Urothelium cell line (cell line): ENCODE measurements around the gene NME8.

Experiments used
- DNase-seq: peaks from one replicate; pipeline ENCODE4 v3.0.0; 2011; ENCODE audit warnings: low spot score, mixed read lengths
- FAIRE-seq: peaks from 2 replicates; lab custom pipeline; 2011; peaks lifted over from hg19 to GRCh38; lab: Jason Lieb, UNC

NME8 gene

GRCh38 chr7:37899712-37900247 is 51.4 kb downstream of the NME8 start:
- DNase-seq = no peak
- no peak for FAIRE-seq

GRCh38 chr7:37901236-37901827 is 52.9 kb downstream of the NME8 start:
- FAIRE-seq = peak; percentile 44
- DNase-seq = peak; percentile 53

GRCh38 chr7:37901890-37902524 is 53.6 kb downstream of the NME8 start:
- DNase-seq (peak; percentile 58), FAIRE-seq (peak; percentile 50)

GRCh38 chr7:37908221-37908788 is 59.9 kb downstream of the NME8 start:
- DNase-seq (no peak), FAIRE-seq (no peak)

DNA sequence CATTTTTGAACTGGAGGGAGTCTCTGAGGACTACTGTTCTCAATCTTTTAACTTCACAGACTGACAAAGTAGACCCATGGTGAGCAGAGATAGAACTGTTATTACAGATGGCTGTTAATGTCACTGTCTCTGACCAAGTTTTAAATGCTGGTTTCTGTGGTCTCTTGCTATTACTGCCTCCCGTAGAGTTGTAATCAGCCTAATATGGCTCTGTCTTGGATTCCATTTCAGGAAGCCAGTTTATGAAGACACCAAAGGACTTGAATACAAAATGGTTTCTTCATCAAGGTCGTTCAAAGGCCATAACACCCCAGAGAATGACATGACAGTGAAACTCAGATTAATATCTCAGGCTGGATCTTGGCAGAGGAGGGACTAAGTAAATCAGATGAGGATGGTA is 64.4 kb downstream of the NME8 start:
- no peak for DNase-seq
- no peak for FAIRE-seq

DNA sequence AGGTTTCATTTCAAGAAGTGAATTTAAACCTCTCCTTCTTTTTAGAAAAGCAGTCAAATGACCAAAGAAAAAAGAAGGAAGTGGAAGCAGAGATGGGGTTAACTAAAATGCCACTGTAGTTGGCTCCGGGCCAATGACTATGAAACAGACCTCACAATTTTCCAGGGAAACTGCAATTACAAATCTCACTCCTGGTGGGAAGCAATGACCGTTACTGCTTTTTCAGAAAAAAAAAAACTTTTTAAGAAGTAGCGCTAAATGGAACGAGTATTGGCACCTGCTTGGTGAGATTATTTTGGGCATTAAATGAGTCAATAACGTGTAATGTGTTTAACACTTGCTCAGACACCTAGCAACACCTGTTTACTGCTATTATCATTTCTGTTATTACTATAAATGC is 67.0 kb downstream of the NME8 start:
- no peak for FAIRE-seq
- DNase-seq = no peak

GRCh38 chr7:37916017-37916672 is 67.7 kb downstream of the NME8 start:
- FAIRE-seq (peak; percentile 95), DNase-seq (peak; percentile 36)

GRCh38 chr7:37916673-37917660 is 68.6 kb downstream of the NME8 start, which contains the start of gene SFRP4:
TSS of gene SFRP4 (minus strand) at chr7:37916817. CDS start at chr7:37916537, 280 bp downstream.
- peak; percentile 74 for DNase-seq

DNA sequence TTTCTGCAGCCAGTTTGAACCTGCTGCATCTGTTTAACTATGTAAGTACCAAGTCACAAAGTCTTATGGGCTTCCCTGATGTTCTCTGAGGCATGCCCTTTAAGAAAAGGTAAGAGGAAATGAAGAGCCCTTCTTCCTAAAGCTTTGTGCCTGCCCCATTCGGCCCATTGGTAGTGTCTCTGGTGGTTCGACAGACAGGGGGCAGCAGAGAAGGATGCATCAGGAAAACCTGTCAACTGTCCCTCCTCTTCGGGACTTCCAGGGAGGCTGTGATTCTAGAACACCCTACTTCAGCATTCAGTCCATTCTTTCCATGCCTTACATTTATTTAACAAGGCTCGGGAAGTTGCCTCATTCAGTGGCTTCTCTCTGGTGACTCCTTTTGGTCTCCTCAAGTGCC is 70.1 kb downstream of the NME8 start:
- no peak for DNase-seq
- no peak for FAIRE-seq

More at GRCh38 chr7:37916673-37917660, 68.6 kb downstream of the NME8 start, which contains the start of gene SFRP4:
- FAIRE-seq = peak; percentile 56

GRCh38 chr7:37920305-37920848 is 72.0 kb downstream of the NME8 start, which contains the start of gene EPDR1:
TSS of gene EPDR1 (plus strand) at chr7:37920640. CDS start at chr7:37920940, 300 bp downstream.
- FAIRE-seq (peak; percentile 95), DNase-seq (peak; percentile 81)

DNA sequence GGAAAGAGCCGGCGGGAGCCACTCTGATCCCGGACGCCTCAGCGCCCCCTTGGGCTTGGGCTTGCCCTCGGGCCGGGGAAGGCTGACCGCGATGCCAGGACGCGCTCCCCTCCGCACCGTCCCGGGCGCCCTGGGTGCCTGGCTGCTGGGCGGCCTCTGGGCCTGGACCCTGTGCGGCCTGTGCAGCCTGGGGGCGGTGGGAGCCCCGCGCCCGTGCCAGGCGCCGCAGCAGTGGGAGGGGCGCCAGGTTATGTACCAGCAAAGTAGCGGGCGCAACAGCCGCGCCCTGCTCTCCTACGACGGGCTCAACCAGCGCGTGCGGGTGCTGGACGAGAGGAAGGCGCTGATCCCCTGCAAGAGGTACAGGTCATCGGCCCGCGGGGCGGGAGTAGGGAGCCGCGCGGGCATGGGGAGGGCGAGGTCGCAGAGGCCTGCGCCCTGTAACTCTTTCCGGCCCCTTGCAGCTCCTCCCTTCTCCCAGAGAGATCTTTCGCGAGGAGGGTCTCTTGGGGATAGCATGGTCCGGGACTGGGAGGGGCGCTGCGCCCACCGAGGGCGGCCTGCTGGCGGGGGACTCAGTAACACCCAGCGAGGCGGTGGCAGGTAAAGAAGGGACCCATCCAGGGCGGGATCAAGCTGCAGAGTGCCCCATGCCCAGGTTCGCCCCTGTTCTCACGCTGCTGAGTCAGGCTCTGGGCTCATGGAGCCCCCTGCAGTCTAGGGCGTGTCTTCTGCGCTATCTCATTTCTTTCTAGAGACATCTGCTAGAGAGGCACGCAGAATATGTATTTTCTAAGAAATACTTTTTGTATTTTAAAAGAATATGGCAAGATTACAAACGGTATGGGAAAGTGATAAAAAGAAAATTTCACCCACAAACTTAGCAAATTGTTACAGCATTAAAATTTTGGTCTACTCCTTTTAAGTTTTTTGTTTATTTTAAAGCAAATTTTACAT is 72.7 kb downstream of the NME8 start:
- DNase-seq (peak; percentile 69), FAIRE-seq (peak; percentile 23)

- no peak for DNase-seq
- no peak for FAIRE-seq
Observed at GRCh38 chr7:37921876-37922275, 73.5 kb downstream of the NME8 start.

- FAIRE-seq = peak; percentile 65
- DNase-seq = no peak
Observed at GRCh38 chr7:37923996-37924395, 75.6 kb downstream of the NME8 start.

- FAIRE-seq (no peak), DNase-seq (no peak)
Observed at GRCh38 chr7:37924491-37925041, 76.2 kb downstream of the NME8 start.

GRCh38 chr7:37925620-37926019 is 77.2 kb downstream of the NME8 start:
- no peak for FAIRE-seq
- DNase-seq = no peak

GRCh38 chr7:37927773-37928444 is 79.5 kb downstream of the NME8 start:
- no peak for DNase-seq
- FAIRE-seq = no peak

DNA sequence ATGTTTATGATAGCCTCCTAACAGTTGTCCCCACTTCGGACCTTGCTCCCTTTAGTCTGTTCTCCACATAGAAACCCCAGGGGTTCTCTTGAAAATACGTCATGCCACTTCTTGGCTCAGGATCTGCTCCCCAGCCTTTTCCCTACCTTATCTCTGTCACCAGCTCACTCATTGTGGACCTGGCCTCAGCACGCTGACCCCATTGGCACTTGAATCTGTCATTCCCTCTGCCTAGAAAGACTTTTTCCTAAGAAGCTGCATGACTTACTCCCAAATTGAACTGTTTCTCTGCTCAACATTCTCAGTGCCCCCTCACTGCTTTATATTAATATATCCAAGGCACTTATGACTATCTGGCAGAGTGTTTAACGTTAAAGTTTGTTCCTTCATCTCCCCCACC is 80.5 kb downstream of the NME8 start:
- DNase-seq = no peak
- no peak for FAIRE-seq
